Astrocyte of the cerebellum (primary cell): Measurements from ENCODE around the gene DNASE1L1.

Experiments
- DNase-seq: peaks from one replicate; pipeline ENCODE4 v3.0.0-alpha.2; 2011; ENCODE audit warnings: low read depth
- H3K4me3 ChIP-seq: 2 replicates; pipeline ENCODE4 v1.5.1; 2011; ENCODE audit warnings: mild to moderate bottlenecking, low read depth, low read length, moderate library complexity
- CTCF ChIP-seq: IDR thresholded peaks from 2 replicates; pipeline ENCODE4 v1.5.1; 2012; ENCODE audit warnings: low read length, low read depth, moderate library complexity, mild to moderate bottlenecking; ENCODE audit errors: missing control alignments
- in situ Hi-C: cut with HindIII; loops from 2 replicates; pipeline ENCODE4 v1.10.0; 2017; ENCODE audit warnings: low sequenced_read_pairs

Gene DNASE1L1

DNA sequence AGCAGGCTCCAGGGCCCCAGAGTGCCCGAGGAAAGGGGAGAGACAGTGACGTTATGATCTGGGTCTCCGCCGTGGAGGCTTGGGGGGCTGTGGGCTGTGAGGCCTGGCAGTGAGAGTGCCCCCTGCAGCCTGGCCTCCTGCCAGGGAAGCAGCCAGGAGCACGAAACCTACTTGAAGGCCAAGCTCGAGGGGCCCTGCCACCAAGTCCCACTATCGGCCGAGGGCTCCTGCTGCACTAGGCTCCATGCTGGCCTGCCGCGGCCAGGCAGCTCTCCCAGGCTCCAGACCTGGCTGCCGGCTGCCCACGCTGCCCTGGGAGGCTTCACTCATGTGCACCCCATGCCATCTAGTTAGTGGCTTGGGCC lies 53.3 kb downstream of the DNASE1L1 start:
- TF ChIP-seq CTCF, result no peak
- in situ Hi-C loops, result no loop called here
- no peak for DNase-seq
- H3K4me3 ChIP-seq, result no peak overlapping the region

GRCh38 chrX:154355094-154355775 lies 53.8 kb downstream of the DNASE1L1 start:
- in situ Hi-C loops, result no loop called here
- no peak for DNase-seq
- TF ChIP-seq CTCF, result no peak

GRCh38 chrX:154354516-154354915 lies 54.5 kb downstream of the DNASE1L1 start:
- in situ Hi-C loops, result no loop called here
- no peak for TF ChIP-seq CTCF
- no peak for DNase-seq
- H3K4me3 ChIP-seq, result no peak overlapping the region

More at GRCh38 chrX:154355094-154355775, 53.8 kb downstream of the DNASE1L1 start:
- H3K4me3 ChIP-seq, result no peak overlapping the region

DNA sequence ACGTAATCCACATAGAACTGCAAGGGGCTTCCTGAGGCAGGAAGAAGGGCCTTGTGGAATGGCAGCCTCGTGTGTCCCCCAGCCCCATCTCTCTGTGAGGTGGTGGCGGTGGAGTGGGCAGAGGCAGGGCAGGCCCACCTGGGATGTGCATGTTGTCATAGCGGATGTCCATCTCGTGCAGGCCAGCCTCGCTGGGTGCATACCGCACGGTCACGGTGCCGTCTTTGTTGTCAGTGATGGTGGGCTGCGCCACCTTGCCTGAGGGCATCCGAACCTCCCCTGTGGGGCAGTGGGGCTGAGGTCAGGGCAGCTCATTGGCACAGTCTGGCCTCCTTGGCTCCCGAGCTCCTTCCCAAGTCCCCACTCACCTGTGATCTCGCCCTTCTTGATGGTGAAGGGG lies 55.0 kb downstream of the DNASE1L1 start:
- no peak for TF ChIP-seq CTCF
- in situ Hi-C loops, result no loop called here
- H3K4me3 ChIP-seq, result no peak overlapping the region
- DNase-seq, result no peak

- no peak for TF ChIP-seq CTCF
- in situ Hi-C loops, result no loop called here
- no peak for DNase-seq
- no peak overlapping the region for H3K4me3 ChIP-seq
Measured at GRCh38 chrX:154353172-154353843, 55.7 kb downstream of the DNASE1L1 start.

- no peak for DNase-seq
- in situ Hi-C loops, result no loop called here
- no peak overlapping the region for H3K4me3 ChIP-seq
- TF ChIP-seq CTCF, result no peak
Measured at GRCh38 chrX:154352466-154352865, 56.6 kb downstream of the DNASE1L1 start.
